Esophagus squamous epithelium (tissue), 5 donors: ENCODE results near the gene RGR. TPM values are rescaled to one million over a fixed set of nuclear protein-coding genes. Genes with fewer than 3 reads are reported as not detected.

Source experiments
- DNase-seq: peaks from one replicate; lab custom pipeline; 2025; lab: John Stamatoyannopoulos, UW
- H3K27ac ChIP-seq, 4 donors: fragments of 200-600 bp; sonication (generic); one replicate each; pipeline ENCODE4 v1.5.1; 2016 to 2019; ENCODE audit warnings: mild to moderate bottlenecking in 1 of 4
- H3K27me3 ChIP-seq, 4 donors: fragments of 200-600 bp; sonication (generic); 1 replicate in 3 of 4; 2 replicates in 1 of 4; pipeline versions ENCODE4 v1.5.1 to v1.6.0; 2017 to 2021; ENCODE audit warnings: antibody characterized with exemption in 1 of 4
- H3K36me3 ChIP-seq, 3 donors: fragments of 200-600 bp; sonication (generic); one replicate each; pipeline ENCODE4 v1.5.1; 2016 to 2019
- H3K4me1 ChIP-seq, 3 donors: fragments of 200-600 bp; sonication (generic); one replicate each; pipeline ENCODE4 v1.5.1; 2017 to 2019
- H3K4me3 ChIP-seq, 4 donors: fragments of 200-600 bp; sonication (generic); 1 replicate in 3 of 4; 2 replicates in 1 of 4; pipeline ENCODE4 v1.5.1; 2016 to 2019; ENCODE audit warnings: mild to moderate bottlenecking in 2 of 4, moderate library complexity in 1 of 4
- H3K9me3 ChIP-seq, 3 donors: fragments of 200-600 bp; sonication (generic); one replicate each; pipeline ENCODE4 v1.5.1; 2016 to 2019
- POLR2A ChIP-seq, 4 donors: fragments of 450-650 bp; IDR thresholded peaks; one replicate each; pipeline ENCODE4 v1.6.1; 2017; ENCODE audit warnings: antibody characterized with exemption in 4 of 4, mild to moderate bottlenecking in 4 of 4, moderate library complexity in 3 of 4
- WGBS, 2 donors: methylation state at CpG; one replicate each; pipeline ENCODE4 v1.1.5; 2018; 5-methylcytosine and 5-hydroxymethylcytosine counted together
- intact Hi-C: fragments of 100-400 bp; cut with DNase I; formaldehyde crosslinking; loops from one replicate; pipeline ENCODE4 v1.15.0; 2022
- total RNA-seq, 4 donors: library from RNA; depleted of rRNA; stranded (reverse); fragments of >200 nt; gene quantifications; one replicate each; pipeline ENCODE4 v1.1.0, GENCODE V29; 2016
- TF ChIP-seq, protein P1 (sequence below), 6 experiments: fragments of 450-650 bp in 4 of 6; fragments of 200-600 bp in 2 of 6; sonication (generic) in 2 of 6; IDR thresholded peaks; one replicate each; pipeline ENCODE4 v1.5.1; 2016 to 2019; ENCODE audit warnings: antibody characterized with exemption in 6 of 6, mild to moderate bottlenecking in 4 of 6, moderate library complexity in 4 of 6
- donor health status: DM: yes; HTN: yes; CAD: no.

RGR gene
- total RNA-seq, 4 donors from 2014 or later, result 0.09 to 0.57 TPM; not detected in 2

DNA sequence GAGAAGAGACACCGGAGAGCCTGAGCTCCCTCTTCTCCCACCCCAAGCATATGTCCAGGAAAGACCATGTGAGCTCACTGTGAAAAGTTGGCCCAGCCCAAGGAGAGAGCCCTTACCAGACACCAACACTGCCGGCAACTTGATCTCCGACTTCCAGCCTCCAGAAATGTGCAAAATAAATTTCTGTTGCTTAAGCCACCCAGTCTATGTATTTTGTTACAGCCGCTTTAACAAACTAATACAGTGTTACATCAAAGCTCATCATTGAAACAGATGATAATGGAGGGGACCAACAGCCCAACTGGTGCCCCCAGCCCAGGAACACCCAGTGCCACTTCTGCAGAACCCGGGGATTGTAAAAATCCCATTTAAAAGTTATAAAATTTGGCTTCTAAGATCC lies 18.9 kb downstream of the RGR start:
- intact Hi-C loops, result loop anchor here (5.0 kb wide), 1 partner anchor 274 kb away; no protein-coding TSS in a partner anchor
- Histone ChIP-seq H3K36me3 (no peaks in the 10 kb centered on the region), H3K9me3 (no peaks in the 10 kb centered on the region), H3K27me3 (peaks cover 0 to 31% (median 0%) of the 10 kb centered on the region in 4 donors), H3K4me1 (no peaks in the 10 kb centered on the region), H3K27ac (no peak overlapping the region), H3K4me3 (no peak overlapping the region)
- DNase-seq, result no peak
- TF ChIP-seq, protein P1, sequence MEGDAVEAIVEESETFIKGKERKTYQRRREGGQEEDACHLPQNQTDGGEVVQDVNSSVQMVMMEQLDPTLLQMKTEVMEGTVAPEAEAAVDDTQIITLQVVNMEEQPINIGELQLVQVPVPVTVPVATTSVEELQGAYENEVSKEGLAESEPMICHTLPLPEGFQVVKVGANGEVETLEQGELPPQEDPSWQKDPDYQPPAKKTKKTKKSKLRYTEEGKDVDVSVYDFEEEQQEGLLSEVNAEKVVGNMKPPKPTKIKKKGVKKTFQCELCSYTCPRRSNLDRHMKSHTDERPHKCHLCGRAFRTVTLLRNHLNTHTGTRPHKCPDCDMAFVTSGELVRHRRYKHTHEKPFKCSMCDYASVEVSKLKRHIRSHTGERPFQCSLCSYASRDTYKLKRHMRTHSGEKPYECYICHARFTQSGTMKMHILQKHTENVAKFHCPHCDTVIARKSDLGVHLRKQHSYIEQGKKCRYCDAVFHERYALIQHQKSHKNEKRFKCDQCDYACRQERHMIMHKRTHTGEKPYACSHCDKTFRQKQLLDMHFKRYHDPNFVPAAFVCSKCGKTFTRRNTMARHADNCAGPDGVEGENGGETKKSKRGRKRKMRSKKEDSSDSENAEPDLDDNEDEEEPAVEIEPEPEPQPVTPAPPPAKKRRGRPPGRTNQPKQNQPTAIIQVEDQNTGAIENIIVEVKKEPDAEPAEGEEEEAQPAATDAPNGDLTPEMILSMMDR (IDR thresholded peaks at IDR 0.05), result no peak
- TF ChIP-seq POLR2A (IDR thresholded peaks at IDR 0.05), result no peak
- WGBS, 2 donors, result 71 to 80% methylated on average over 4 of the region's 5 CpGs

DNA sequence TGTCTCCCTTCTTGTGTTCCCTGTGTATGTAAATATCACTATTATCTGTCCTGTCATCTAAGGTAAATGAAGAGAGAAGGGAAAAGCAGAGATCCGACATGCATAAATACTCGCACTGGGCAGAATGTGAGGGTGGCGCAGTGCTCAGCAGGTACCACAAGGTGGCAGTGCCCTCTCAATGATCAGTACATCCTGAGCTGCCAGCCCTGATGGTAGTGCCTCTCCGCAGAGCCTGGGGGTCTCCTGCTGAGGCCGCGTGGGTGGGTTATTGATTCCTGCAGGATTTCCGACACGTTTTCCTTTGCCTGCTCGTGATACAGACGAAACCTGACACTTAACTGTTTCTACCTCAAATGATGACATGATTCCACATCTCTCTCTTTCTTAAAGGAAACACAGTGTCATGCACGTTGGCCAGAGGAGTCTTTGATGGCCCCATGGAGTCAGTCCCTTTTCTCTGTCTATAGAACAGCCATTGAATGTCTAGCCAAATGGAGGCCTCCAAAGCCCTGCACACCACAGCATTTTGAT lies 19.8 kb downstream of the RGR start:
- no peak for DNase-seq
- no peaks in the 10 kb centered on the region for H3K36me3 ChIP-seq
- no peak overlapping the region for H3K4me3 ChIP-seq
- H3K9me3 ChIP-seq, result no peaks in the 10 kb centered on the region
- 1 to 2% methylated on average over 11 of the region's 11 CpGs for WGBS, 2 donors
- intact Hi-C loops, result loop anchor here (5.0 kb wide), 1 partner anchor 273 kb away; no protein-coding TSS in a partner anchor
- H3K27me3 ChIP-seq, result peaks cover 0 to 31% (median 0%) of the 10 kb centered on the region in 4 donors
- TF ChIP-seq, protein P1 (IDR thresholded peaks at IDR 0.05), result peak; percentile 73 to 95 (median 85)
- no peak for TF ChIP-seq POLR2A (IDR thresholded peaks at IDR 0.05)
- H3K27ac ChIP-seq, result no peak overlapping the region
- no peaks in the 10 kb centered on the region for H3K4me1 ChIP-seq

DNA sequence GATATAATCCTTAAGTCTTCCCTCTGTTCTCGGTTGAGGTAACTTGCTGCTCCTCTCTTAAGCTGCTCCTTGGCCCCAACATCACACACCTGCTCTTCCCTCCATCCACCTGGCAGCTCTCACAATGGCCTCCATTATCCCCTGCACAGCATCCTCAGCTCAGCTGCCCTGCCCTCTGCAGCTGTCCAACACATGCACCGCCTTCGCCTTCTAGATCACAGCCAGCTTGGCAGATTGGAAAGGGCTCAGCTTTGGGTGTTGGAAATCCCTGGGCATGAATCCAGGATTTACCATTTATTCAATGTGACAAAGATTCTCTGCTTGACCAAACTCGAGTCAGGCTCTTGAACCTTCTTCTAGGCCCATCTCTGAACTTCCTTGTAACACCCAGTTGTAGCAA lies 20.6 kb downstream of the RGR start:
- Histone ChIP-seq H3K36me3 (no peaks in the 10 kb centered on the region), H3K9me3 (no peaks in the 10 kb centered on the region), H3K4me1 (no peaks in the 10 kb centered on the region), H3K4me3 (no peak overlapping the region), H3K27ac (no peak overlapping the region), H3K27me3 (peaks cover 0 to 36% (median 0%) of the 10 kb centered on the region in 4 donors)
- 30 to 54% methylated on average over 4 of the region's 4 CpGs for WGBS, 2 donors
- TF ChIP-seq, protein P1 (IDR thresholded peaks at IDR 0.05), result no peak
- no peak for TF ChIP-seq POLR2A (IDR thresholded peaks at IDR 0.05)
- intact Hi-C loops, result no loop called here
- DNase-seq, result no peak

DNA sequence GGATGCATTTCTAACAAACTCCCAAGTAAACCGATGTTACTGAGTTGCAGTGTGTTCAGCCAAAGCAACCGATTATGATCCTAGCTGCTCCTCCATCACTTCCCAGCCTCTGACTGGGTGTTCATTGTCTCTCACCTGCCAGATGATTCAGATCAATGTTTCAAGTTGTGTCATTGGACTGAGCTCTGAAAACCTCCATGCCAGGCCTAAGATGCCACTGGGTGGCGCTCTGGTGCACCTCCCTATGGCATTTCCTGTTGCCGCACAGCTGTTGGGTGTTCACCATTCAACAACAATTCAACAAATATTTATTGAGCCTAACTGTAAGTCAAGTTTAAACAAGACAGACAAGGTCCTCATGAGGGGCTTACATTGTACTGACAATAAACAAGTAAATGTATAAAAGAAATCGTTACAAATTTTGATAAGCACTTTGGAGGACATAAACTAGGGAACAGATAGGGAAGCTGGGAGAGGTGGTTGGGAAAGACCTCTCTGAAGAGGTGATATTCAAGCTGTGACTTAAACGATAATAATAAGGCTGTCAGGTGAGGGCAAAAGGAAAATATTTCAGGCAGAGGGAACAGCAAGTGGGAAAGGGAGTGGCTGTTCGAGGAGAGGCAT lies 22.8 kb downstream of the RGR start:
- no peaks in the 10 kb centered on the region for H3K4me1 ChIP-seq
- TF ChIP-seq, protein P1 (IDR thresholded peaks at IDR 0.05), result peak in 5 of 6 experiments; percentile 8 to 63 (median 30)
- TF ChIP-seq POLR2A (IDR thresholded peaks at IDR 0.05), result no peak
- peaks cover 0 to 32% (median 0%) of the 10 kb centered on the region in 4 donors for H3K27me3 ChIP-seq
- H3K9me3 ChIP-seq, result no peaks in the 10 kb centered on the region
- 28 to 33% methylated on average over 5 to 7 of the region's 7 CpGs for WGBS, 2 donors
- no peak for DNase-seq
- no peaks in the 10 kb centered on the region for H3K36me3 ChIP-seq
- no peak overlapping the region for H3K4me3 ChIP-seq
- no peak overlapping the region for H3K27ac ChIP-seq
- intact Hi-C loops, result no loop called here

DNA sequence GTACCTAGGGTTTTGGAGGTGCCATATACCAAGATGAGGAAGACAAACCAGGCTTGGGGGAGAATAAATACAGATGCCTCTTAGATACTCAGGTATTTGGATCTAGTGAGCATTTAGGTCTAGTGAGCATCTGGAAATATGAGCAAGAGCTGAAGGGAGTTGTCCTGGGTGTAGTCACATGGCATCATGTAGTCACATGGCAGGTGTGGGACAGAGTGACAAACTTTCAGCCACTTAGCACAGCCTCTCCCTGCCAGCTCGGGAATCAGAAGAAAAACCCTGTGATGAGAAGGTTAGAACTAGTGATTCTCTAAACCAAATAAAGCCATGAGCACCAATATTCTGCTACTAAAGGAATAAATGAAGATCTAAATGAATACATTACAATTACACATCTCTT lies 24.3 kb downstream of the RGR start:
- WGBS, 2 donors, result 58 to 64% methylated on average over 1 of the region's 1 CpG
- peaks cover 0 to 35% (median 0%) of the 10 kb centered on the region in 4 donors for H3K27me3 ChIP-seq
- no peaks in the 10 kb centered on the region for H3K4me1 ChIP-seq
- no peak for DNase-seq
- no peak for TF ChIP-seq POLR2A (IDR thresholded peaks at IDR 0.05)
- TF ChIP-seq, protein P1 (IDR thresholded peaks at IDR 0.05), result no peak
- no peak overlapping the region for H3K27ac ChIP-seq
- no peak overlapping the region for H3K4me3 ChIP-seq
- intact Hi-C loops, result no loop called here
- H3K36me3 ChIP-seq, result no peaks in the 10 kb centered on the region
- no peaks in the 10 kb centered on the region for H3K9me3 ChIP-seq
